Endodermal cell (in vitro differentiated cells): ENCODE results near the gene PITX2. TPM values are rescaled to one million over a fixed set of nuclear protein-coding genes. Genes with fewer than 3 reads are reported as not detected.

ENCODE experiments used
- DNase-seq: peaks from one replicate; pipeline ENCODE4 v3.0.0-alpha.2; 2017
- H3K27ac ChIP-seq: 2 replicates; pipeline ENCODE4 v1.5.1; 2013; ENCODE audit warnings: mild to moderate bottlenecking, low read depth, low read length, moderate library complexity
- H3K27me3 ChIP-seq: 2 replicates; pipeline ENCODE4 v1.6.1; 2013; ENCODE audit warnings: mild to moderate bottlenecking, low read length, moderate library complexity; ENCODE audit not compliant: insufficient read depth, control insufficient read depth, poor library complexity, severe bottlenecking
- H3K36me3 ChIP-seq: 2 replicates; pipeline ENCODE4 v1.7.0; 2013; ENCODE audit warnings: mild to moderate bottlenecking, low read length, moderate library complexity; ENCODE audit not compliant: control insufficient read depth, insufficient read depth
- H3K4me1 ChIP-seq: one replicate; pipeline ENCODE4 v1.7.0; 2013; ENCODE audit warnings: low read length; ENCODE audit not compliant: control insufficient read depth, insufficient read depth
- H3K4me3 ChIP-seq: 2 replicates; pipeline ENCODE4 v1.5.1; 2013; ENCODE audit warnings: mild to moderate bottlenecking, low read length, moderate library complexity
- H3K9ac ChIP-seq: 2 replicates; pipeline ENCODE4 v1.6.1; 2013; ENCODE audit warnings: mild to moderate bottlenecking, low read length, moderate library complexity; ENCODE audit not compliant: poor library complexity, severe bottlenecking; ENCODE audit errors: extremely low read depth
- H3K9me3 ChIP-seq: 2 replicates; pipeline ENCODE4 v1.6.1; 2013; ENCODE audit warnings: mild to moderate bottlenecking, low read length, moderate library complexity; ENCODE audit not compliant: control insufficient read depth
- H3K27ac Mint-ChIP-seq: 2 replicates; pipeline ENCODE4 v1.8.0; 2020; ENCODE audit warnings: mixed read lengths
- H3K27me3 Mint-ChIP-seq: 2 replicates; pipeline ENCODE4 v1.8.0; 2021; ENCODE audit warnings: mild to moderate bottlenecking, mixed read lengths; ENCODE audit not compliant: insufficient read depth
- H3K36me3 Mint-ChIP-seq: 2 replicates; pipeline ENCODE4 v1.8.0; 2020; ENCODE audit warnings: low read depth, mixed read lengths
- H3K4me1 Mint-ChIP-seq: 2 replicates; pipeline ENCODE4 v1.8.0; 2020; ENCODE audit warnings: mixed read lengths
- H3K4me3 Mint-ChIP-seq: 2 replicates; pipeline ENCODE4 v1.8.0; 2020; ENCODE audit warnings: mild to moderate bottlenecking, moderate library complexity, mixed read lengths
- H3K9me3 Mint-ChIP-seq: 2 replicates; pipeline ENCODE4 v1.8.0; 2020; ENCODE audit warnings: mild to moderate bottlenecking, mixed read lengths
- CTCF ChIP-seq: fragments of 200-600 bp; sonication (generic); conservative IDR thresholded peaks from 2 replicates; pipeline ENCODE4 v1.5.0; 2021; ENCODE audit warnings: antibody characterized with exemption, mild to moderate bottlenecking
- WGBS, 2 experiments: methylation state at CpG; one replicate each; pipeline versions ENCODE4 v1.1.5 to v1.1.7; 2013; ENCODE audit warnings: missing lambda C conversion rate in 2 of 2, mixed read lengths in 1 of 2; ENCODE audit not compliant: insufficient coverage in 1 of 2, insufficient read length in 1 of 2; 5-methylcytosine and 5-hydroxymethylcytosine counted together
- total RNA-seq, 2 donors: library from RNA; stranded (reverse); fragmentation: NEBNext Ultra II Directional in 1 of 2; extraction: Animal tissue kit (Norgen Biotek cat#: 25700) in 1 of 2; gene quantifications; 2 replicates in 1 of 2; 3 replicates in 1 of 2; pipeline ENCODE4 v1.2.1, GENCODE V29; 2021

The PITX2 gene
- total RNA-seq, 2 donors from 2014 or later, result 28.8 to 32.7 TPM

- WGBS, 2 experiments, result 89 to 100% methylated on average over 1 to 2 of the region's 2 CpGs
- TF ChIP-seq CTCF, result no peak
- H3K27ac ChIP-seq, result no peak overlapping the region
- no peak overlapping the region for H3K4me3 Mint-ChIP-seq
- peaks cover 53% of the 10 kb centered on the region for H3K9me3 ChIP-seq
- no peaks in the 10 kb centered on the region for H3K4me1 ChIP-seq
- H3K9me3 Mint-ChIP-seq, result peaks cover 29% of the 10 kb centered on the region
- no peak overlapping the region for H3K27ac Mint-ChIP-seq
- no peak overlapping the region for H3K9ac ChIP-seq
- no peaks in the 10 kb centered on the region for H3K27me3 ChIP-seq
- H3K4me1 Mint-ChIP-seq, result no peaks in the 10 kb centered on the region
- H3K36me3 Mint-ChIP-seq, result peaks cover 58% of the 10 kb centered on the region
- no peak for DNase-seq
- no peaks in the 10 kb centered on the region for H3K27me3 Mint-ChIP-seq
- H3K4me3 ChIP-seq, result peak overlapping the region; percentile 64
- H3K36me3 ChIP-seq, result peaks cover 46% of the 10 kb centered on the region
Observed at GRCh38 chr4:110596431-110596830, 26.4 kb downstream of the PITX2 start.

- DNase-seq, result no peak
- no peaks in the 10 kb centered on the region for H3K4me1 ChIP-seq
- no peak overlapping the region for H3K9ac ChIP-seq
- Mint-ChIP-seq H3K27me3 (no peaks in the 10 kb centered on the region), H3K27ac (no peak overlapping the region), H3K9me3 (peaks cover 26% of the 10 kb centered on the region), H3K4me3 (no peak overlapping the region), H3K4me1 (no peaks in the 10 kb centered on the region), H3K36me3 (peaks cover 50% of the 10 kb centered on the region)
- peaks cover 41% of the 10 kb centered on the region for H3K36me3 ChIP-seq
- H3K9me3 ChIP-seq, result peaks cover 53% of the 10 kb centered on the region
- no peak for TF ChIP-seq CTCF
- no peak overlapping the region for H3K4me3 ChIP-seq
- no peak overlapping the region for H3K27ac ChIP-seq
- H3K27me3 ChIP-seq, result no peaks in the 10 kb centered on the region
- WGBS, 2 experiments, result 65% methylated on average over 1 of the region's 1 CpG; no CpG with 5 or more reads in 1 of the 2 experiments
Observed at GRCh38 chr4:110595583-110595982, 27.3 kb downstream of the PITX2 start.

- Mint-ChIP-seq H3K27ac (no peak overlapping the region), H3K4me3 (no peak overlapping the region), H3K27me3 (no peaks in the 10 kb centered on the region), H3K4me1 (no peaks in the 10 kb centered on the region), H3K9me3 (no peaks in the 10 kb centered on the region), H3K36me3 (peaks cover 8% of the 10 kb centered on the region)
- no peak for DNase-seq
- no peaks in the 10 kb centered on the region for H3K4me1 ChIP-seq
- no peaks in the 10 kb centered on the region for H3K27me3 ChIP-seq
- no peak overlapping the region for H3K9ac ChIP-seq
- no peak overlapping the region for H3K4me3 ChIP-seq
- H3K36me3 ChIP-seq, result peaks cover 1% of the 10 kb centered on the region
- H3K27ac ChIP-seq, result no peak overlapping the region
- H3K9me3 ChIP-seq, result peaks cover 2% of the 10 kb centered on the region
- TF ChIP-seq CTCF, result no peak
Observed at GRCh38 chr4:110589297-110589696, 33.6 kb downstream of the PITX2 start.
